GM18951 (cell line): ENCODE measurements around the gene PAX7.

Experiments
- POLR2A ChIP-seq: IDR thresholded peaks from 4 replicates; pipeline ENCODE4 v1.6.1; 2011; ENCODE audit warnings: mild to moderate bottlenecking; ENCODE audit not compliant: insufficient read length, insufficient read depth; ENCODE audit errors: extremely low read depth
- in situ Hi-C: fragments of 300-500 bp; cut with MboI; formaldehyde crosslinking; loops from one replicate; pipeline ENCODE4 v1.12.0; 2022; ENCODE audit warnings: low sequenced_read_pairs, mixed read lengths, inconsistent platforms; ENCODE audit not compliant: unreplicated experiment

PAX7 gene

GRCh38 chr1:18640228-18641004 lies 9.8 kb downstream of the PAX7 start:
- in situ Hi-C loops, result no loop called here

GRCh38 chr1:18641005-18641941 lies 10.6 kb downstream of the PAX7 start:
- in situ Hi-C loops, result no loop called here
- TF ChIP-seq POLR2A, result no peak

More at GRCh38 chr1:18640228-18641004, 9.8 kb downstream of the PAX7 start:
- no peak for TF ChIP-seq POLR2A

- in situ Hi-C loops, result no loop called here
- no peak for TF ChIP-seq POLR2A
These were observed 11.8 kb downstream of the PAX7 start for GRCh38 chr1:18642278-18643095.

GRCh38 chr1:18643154-18644012 lies 12.7 kb downstream of the PAX7 start:
- in situ Hi-C loops, result no loop called here
- no peak for TF ChIP-seq POLR2A

- in situ Hi-C loops, result no loop called here
- no peak for TF ChIP-seq POLR2A
These were observed 13.4 kb downstream of the PAX7 start for GRCh38 chr1:18644013-18644399.

GRCh38 chr1:18644446-18644845 lies 13.8 kb downstream of the PAX7 start:
- in situ Hi-C loops, result no loop called here
- TF ChIP-seq POLR2A, result no peak

- no peak for TF ChIP-seq POLR2A
- in situ Hi-C loops, result no loop called here
These were observed 14.5 kb downstream of the PAX7 start for GRCh38 chr1:18644973-18645746.

- TF ChIP-seq POLR2A, result no peak
- in situ Hi-C loops, result no loop called here
These were observed 15.1 kb downstream of the PAX7 start for GRCh38 chr1:18645747-18646090.

- TF ChIP-seq POLR2A, result no peak
- in situ Hi-C loops, result no loop called here
These were observed 15.6 kb downstream of the PAX7 start for GRCh38 chr1:18646091-18646785.

GRCh38 chr1:18646786-18647410 lies 16.3 kb downstream of the PAX7 start:
- TF ChIP-seq POLR2A, result no peak
- in situ Hi-C loops, result no loop called here
